HG03280 (cell line): ENCODE data around the gene TRIM7.
"Not testable (repeated sequence)": the region's sequence is repeated elsewhere in the genome, so short reads cannot be mapped to it uniquely, and the experiment has no call there.

Experiments
- ATAC-seq: cut with Tn5 transposase; IDR thresholded peaks from one replicate; pipeline ENCODE4 v1.9.1; 2021; ENCODE audit warnings: mild to moderate bottlenecking, moderate library complexity; ENCODE audit not compliant: unreplicated experiment

Gene TRIM7

GRCh38 chr5:181214249-181214648 is 9.3 kb upstream of the TRIM7 start:
- ATAC-seq: not testable (repeated sequence)

GRCh38 chr5:181212934-181213333 is 7.9 kb upstream of the TRIM7 start:
- no peak for ATAC-seq

GRCh38 chr5:181212080-181212479 is 7.1 kb upstream of the TRIM7 start:
- ATAC-seq: no peak

GRCh38 chr5:181211208-181211607 is 6.2 kb upstream of the TRIM7 start:
- ATAC-seq: no peak

GRCh38 chr5:181210698-181211097 is 5.7 kb upstream of the TRIM7 start:
- ATAC-seq: not testable (repeated sequence)

DNA sequence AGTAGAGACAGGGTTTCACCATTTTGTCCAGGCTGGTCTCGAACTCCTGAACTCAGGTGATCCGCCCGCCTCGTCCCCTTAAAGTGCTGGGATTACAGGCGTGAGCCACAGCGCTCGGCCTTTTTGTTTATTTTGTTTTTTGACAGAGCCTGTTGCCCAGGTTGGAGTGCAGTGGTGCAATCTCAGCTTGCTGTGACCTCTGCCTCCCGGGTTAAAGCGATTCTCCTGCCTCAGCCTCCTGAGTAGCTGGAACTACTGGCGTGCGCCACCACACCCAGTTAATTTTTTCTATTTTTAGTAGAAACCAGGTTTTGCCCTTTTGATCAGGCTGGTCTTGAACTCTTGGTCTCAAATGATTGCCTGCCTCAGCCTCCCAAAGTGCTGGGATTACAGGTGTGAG is 5.2 kb upstream of the TRIM7 start:
- not testable (repeated sequence) for ATAC-seq

DNA sequence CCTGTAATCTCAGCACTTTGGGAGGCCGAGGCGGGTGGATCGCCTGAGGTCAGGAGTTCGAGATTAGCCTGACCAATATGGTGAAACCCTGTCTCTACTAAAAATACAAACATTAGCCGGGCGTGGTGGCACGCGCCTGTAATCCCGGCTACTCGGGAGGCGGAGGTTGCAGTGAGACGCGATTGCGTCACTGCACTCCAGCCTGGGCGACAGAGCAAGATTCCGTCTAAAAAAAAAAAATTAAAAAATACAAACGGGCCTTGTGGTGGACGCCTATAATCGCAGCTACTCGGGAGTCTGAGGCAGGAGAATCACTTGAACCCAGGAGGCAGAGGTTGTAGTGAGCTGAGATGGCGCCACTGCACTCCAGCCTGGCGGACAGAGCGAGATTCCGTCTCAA is 4.0 kb upstream of the TRIM7 start:
- ATAC-seq: not testable (repeated sequence)

DNA sequence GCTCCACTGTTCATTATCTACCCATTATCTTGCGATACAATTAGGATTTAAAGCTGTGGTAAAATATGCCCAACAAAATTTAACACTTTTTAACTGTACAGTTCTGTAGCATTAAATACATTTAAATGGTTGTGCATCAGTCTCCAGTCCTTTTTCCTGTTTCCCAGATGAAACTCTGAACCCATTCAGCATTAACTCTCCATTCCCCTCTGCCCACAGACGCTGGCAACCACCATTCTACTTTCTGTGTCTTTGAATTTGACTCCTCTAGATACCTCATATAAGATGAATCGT is 2.9 kb upstream of the TRIM7 start:
- no peak for ATAC-seq

GRCh38 chr5:181207214-181207959 is 2.4 kb upstream of the TRIM7 start:
- no peak for ATAC-seq

DNA sequence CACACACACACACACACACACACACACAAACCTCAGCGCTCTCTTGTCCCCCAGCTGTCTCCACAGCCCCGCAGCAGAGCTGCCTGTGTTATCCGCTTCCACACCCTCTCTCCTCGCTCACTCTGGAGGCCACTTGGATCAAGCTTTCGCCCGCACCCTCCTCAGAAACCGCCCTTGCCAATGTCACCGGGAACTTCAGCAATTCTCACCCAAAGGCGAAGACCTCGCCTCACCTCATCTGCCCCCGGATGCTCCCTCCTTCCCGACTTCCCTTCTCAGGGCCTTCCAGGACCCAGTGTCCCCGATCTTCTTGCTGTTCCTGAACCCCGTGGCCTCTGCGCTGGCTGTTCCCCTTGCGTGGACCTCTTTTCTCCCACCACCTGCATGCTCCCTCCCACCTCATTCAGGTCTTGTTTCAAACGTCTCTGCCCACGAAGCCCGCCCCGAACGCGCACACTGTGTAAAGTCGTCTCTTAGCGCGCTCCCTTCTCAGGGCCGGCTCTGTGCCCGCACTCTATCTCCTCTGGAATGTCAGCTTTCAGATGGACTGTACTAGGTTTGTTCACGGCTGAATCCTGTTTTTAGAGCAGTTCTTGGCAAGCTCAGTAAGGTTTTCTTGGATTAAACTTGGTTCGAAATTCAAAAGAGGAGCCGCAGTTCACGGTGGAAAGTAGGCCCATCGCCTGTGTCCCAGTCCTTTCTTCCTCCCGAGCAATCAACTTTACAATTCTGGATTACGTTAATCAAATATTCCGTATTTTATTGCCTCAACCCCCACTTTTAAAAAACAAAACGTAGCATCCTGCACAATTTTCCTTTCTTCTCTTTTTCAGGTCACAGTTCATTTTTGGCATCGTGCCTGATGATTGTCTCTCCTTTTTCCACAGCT is 1.0 kb upstream of the TRIM7 start:
- ATAC-seq: no peak

DNA sequence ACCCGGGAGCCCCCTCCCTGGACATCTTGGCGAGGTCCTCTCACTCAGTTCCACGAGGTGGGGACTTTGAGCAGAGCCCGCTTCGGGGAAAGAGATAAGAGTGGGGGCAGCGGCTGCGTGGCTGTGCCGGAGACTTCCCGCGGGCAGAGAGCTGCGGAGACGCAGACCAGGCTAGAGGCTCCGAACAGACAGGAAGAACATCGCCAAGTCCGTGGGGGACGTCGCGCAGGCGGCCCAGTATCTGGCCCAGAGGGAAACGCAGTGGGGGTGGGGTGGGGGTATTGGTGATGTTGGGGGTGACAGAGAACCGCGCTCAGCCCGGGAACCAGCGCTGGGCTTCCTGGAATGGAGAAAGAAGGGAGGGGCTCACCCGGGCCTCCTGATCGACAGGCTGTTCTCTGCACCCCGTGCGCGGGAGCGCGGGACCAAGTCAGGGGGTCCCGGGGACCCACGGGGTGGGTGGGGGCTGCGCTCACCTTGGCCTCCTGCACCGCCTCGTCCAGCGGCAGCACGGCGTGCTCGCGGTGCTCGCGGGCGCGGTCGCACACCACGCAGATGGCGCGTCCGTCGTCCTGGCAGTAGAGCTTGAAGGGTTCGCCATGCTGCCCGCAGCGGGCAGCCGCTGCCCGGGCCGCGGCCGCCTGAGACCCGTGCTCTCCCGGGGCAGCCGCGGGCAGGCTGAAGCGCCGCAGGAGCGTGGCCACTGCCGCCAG is 727 bp downstream of the TRIM7 start:
- no peak for ATAC-seq

DNA sequence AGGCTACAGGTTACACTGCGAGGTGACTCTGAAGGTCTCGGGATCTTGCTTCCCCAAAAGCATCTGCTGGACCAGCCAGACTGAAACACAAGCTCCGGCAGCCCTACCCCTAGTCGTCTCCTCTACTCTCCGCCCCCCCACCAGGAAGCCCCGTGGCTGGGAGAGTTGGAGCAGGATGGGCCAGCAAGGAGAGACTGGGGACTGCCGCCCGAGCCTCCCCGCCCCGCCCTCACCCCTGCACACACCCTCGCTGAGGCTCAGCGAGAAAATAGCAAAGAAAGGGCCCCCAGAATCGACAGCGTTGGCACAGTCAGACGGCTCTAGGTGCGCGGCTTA is 1.3 kb downstream of the TRIM7 start:
- no peak for ATAC-seq

DNA sequence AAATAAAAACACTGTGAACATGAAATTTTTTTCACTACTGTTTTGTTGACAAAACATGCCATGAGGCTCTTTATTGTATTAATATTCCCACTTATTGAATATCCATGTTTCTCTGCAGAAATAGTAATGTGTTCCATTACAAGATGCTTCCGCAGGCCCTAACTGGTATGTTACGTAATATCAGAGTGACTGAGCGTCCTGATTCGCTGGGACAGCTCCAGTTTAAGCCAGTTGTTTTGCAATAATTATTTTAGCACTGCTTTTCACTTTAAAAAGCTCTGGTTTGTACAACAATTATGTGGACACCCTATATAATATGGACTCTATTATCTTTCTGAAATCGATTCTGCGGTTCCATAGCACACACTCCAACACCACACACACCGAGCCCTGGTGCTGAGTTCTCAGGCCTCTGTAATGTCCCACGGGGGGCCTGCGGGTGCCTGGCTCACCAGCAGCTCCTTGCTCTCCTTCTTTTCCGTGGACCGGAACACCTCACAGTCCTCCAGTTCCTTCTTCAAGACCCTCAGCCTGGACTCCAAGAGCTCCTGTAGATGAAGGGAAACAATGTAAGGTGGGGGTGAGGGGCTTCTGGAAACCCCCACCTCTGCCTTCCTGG is 1.8 kb downstream of the TRIM7 start:
- no peak for ATAC-seq

DNA sequence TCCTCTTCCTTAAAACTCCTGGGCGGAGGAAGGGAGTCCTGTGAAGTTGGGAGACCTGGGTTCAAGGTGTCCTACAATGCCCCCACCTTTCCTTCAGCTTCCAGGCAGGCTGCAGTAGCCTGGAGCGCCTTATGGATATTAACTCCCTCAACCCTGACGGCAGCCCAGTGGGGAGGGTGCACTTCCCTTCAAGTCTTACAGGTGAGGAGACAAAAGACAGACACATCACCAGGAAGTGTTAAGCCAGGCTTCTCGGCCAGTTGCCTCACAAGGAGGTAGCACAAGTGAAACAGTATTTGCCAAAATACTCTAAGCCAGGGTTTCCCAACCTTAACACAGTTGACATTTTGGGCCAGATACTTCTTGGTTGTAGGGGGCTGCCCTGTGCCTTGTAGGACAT is 4.2 kb downstream of the TRIM7 start:
- no peak for ATAC-seq

- ATAC-seq: no peak
Observed at GRCh38 chr5:181199881-181200638, 4.9 kb downstream of the TRIM7 start.

DNA sequence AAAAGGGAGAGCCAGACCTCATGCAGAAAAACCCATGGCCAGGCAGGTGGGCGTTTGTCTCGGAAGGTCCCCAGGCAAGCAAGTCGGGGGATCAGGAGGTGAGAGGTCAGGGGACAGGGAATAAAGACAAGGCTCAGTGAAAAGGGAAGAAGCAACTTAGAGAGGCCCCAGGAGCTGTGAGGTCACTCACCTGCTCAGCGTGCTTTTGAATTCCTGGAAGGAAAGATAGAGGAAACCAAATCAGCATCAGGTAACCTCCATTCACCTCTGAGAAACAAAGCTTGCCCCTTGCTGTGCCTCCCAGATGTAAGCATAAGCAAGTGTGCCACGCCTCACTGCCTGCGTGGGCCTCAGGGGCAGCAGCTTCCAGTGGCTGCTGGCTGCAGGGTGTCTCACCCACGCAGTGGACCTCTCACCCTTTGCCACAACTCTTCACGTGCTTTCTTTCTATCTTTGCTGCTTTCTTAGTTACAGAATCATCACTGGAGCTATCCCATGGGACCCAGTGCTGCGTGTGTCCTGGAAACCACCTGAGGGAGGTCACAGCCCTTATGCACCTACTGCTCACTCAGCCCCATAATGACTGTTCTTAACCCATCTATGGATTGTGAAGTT is 6.0 kb downstream of the TRIM7 start:
- no peak for ATAC-seq

DNA sequence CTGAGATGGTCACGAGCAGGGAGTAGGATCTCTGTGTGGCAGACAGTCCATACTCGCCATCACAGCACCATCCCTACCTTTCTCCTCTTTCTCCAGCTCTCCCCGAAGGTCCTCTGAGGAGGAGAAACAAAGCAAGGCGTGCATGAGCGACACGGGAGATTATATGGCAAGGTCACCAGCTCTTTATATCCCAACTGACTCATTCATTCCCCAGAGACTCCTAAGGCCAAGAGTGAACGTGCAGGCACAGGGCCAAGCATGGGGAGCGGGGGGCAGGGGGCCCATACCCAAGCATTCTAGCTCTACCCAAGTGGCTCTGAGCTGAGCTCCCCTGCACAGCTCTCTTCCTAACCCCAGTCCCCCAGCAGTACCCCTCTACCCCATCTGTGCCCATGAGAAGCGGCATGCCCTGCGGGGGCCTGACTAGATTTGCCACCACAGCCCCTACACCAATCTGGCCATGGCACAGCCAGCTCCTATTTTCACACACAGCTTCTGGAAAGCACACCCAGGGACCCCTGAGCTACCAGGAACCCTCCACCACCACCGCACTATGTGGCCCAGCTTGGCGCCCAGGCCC is 6.8 kb downstream of the TRIM7 start:
- no peak for ATAC-seq

GRCh38 chr5:181197326-181197951 is 7.6 kb downstream of the TRIM7 start:
- ATAC-seq: no peak

DNA sequence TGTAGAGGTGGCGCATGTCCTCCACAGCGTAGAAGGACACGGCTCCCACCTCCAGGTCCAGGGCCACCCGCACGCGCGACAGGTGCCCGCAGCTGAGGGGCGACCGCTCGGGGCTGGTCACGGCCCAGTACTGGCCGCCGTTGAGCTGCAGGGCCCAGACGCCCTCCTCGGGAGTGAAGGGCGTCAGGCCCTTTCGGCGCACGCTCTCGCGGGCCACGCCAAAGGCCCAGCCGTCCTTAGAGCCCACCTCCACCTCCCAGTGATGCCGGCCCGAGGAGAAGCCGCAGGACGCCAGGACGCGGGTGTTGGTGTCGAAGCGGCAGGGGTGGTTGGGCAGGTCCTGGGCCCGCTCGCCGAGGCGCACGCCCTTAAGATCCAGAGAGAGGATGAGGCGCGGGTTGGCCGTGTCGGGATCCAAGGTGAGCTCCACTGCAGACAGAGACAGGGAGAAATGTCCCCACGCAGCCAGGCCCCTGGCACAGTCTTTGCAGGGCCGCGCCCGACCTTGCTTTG is 9.7 kb downstream of the TRIM7 start:
- ATAC-seq: no peak
